IPS-15b (cell line): Measurements from ENCODE around the gene SCGB1D4.

Experiments
- H3K27me3 ChIP-seq: one replicate; pipeline ENCODE4 v1.6.1; 2013; ENCODE audit warnings: low read length; ENCODE audit not compliant: control insufficient read depth, insufficient read depth
- H3K36me3 ChIP-seq: one replicate; pipeline ENCODE4 v1.6.1; 2013; ENCODE audit warnings: low read length; ENCODE audit not compliant: control insufficient read depth, insufficient read depth
- H3K4me1 ChIP-seq: one replicate; pipeline ENCODE4 v1.6.1; 2013; ENCODE audit warnings: mild to moderate bottlenecking, low read length; ENCODE audit not compliant: control insufficient read depth, insufficient read depth
- H3K4me3 ChIP-seq: one replicate; pipeline ENCODE4 v1.5.1; 2013; ENCODE audit warnings: low read depth, low read length
- H3K9ac ChIP-seq: one replicate; pipeline ENCODE4 v1.6.1; 2013; ENCODE audit warnings: low read depth, mild to moderate bottlenecking, low read length
- H3K9me3 ChIP-seq: one replicate; pipeline ENCODE4 v1.6.1; 2013; ENCODE audit warnings: mild to moderate bottlenecking, low read length; ENCODE audit not compliant: control insufficient read depth, insufficient read depth

SCGB1D4 gene

DNA sequence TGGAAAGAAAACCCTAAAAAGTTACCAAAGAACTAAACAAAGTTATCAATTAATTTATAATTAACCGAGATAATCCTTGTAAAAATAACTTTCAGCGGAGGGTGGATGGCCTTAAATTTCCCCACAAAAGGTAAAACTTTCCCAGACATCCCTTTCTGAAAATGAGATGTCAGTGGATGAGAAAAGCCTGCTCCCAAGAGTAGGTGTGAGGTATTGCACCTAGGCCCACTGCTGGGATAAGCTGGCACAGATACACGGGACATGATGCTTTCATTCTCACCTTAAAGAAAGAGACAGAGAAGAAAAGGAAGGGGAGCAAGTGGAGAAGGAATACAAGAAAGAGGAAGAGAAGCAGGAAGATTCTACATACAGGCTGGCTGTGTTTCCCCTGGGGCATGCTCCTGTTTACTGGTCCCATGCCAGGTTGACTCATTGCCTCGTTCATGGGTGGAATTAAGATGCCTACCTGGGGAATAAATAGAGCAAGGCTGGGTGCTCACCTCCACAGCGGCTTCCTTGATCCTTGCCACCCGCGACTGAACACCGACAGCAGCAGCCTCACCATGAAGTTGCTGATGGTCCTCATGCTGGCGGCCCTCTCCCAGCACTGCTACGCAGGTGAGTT, 29.1 kb downstream of the SCGB1D4 start, which contains the start of gene SCGB2A2:
SCGB2A2 (plus strand) TSS at position 505 of the 625 bp plus-strand sequence; CDS start at position 564, 59 bp downstream.
- Histone ChIP-seq H3K27me3 (no peaks in the 10 kb centered on the region), H3K4me3 (no peak within 1 kb of the TSS), H3K36me3 (no peaks in the 10 kb centered on the region), H3K4me1 (no peaks in the 10 kb centered on the region), H3K9me3 (no peaks in the 10 kb centered on the region), H3K9ac (no peak within 1 kb of the TSS)

DNA sequence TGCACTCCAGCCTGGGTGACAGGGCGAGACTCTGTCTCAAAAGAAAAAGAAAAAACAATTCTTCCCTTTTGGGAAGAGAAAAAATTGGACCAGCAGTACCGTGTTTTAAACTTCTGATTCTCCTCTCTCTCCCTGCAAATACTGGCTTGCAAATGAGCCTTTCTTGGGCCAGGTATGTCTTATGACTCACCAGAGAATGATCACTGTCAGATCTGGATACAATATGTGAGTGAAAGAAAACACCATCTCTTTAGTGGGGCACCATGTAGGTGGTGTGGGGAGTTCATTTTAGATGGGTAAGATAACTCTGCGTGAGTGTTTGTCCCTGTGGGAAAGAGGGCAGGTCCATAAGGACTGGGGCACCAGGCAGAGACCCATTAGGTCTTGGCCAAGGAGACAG, 31.3 kb downstream of the SCGB1D4 start:
- Histone ChIP-seq H3K9me3 (no peaks in the 10 kb centered on the region), H3K4me3 (no peak overlapping the region), H3K27me3 (no peaks in the 10 kb centered on the region), H3K4me1 (no peaks in the 10 kb centered on the region), H3K9ac (no peak overlapping the region), H3K36me3 (no peaks in the 10 kb centered on the region)

DNA sequence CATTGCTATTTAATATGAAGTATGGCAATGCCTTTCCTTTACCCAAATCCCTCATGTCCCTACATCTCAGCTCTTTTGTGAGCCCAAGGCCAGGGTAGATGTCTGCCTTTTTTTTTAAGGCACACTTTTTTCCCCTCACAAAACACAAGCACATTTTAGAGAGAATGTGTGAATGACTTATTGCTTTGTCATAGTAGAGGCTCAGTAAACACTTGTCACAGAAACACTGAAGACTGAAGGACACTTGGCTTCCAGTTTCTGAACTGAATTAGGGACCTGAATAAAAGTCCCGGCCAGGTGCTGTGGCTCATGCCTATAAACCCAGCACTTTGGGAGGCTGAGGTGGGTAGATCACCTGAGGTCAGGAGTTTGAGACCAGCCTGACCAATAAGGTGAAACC, 31.8 kb downstream of the SCGB1D4 start:
- H3K4me1 ChIP-seq: no peaks in the 10 kb centered on the region
- H3K4me3 ChIP-seq: no peak overlapping the region
- no peak overlapping the region for H3K9ac ChIP-seq
- no peaks in the 10 kb centered on the region for H3K27me3 ChIP-seq
- H3K9me3 ChIP-seq: no peaks in the 10 kb centered on the region
- no peaks in the 10 kb centered on the region for H3K36me3 ChIP-seq

DNA sequence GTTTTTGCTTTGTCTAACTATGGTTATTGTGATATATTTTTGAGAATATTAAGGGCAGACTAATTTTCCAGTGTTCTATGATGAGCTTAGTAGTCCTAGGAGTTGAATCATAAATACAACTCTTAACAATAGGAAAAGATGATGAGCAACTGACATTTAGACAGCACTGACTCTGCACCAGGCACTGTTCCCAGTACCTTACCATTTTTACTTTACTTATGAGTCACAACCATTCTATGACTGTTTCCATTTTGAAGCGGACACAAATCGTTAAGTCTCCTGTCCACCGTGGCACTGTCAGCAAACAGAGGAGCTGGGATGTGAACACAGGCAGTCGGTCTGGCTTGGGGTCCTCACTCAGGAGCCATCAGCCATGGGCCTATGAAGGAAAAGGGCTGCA, 32.3 kb downstream of the SCGB1D4 start:
- H3K4me1 ChIP-seq: no peaks in the 10 kb centered on the region
- H3K9me3 ChIP-seq: no peaks in the 10 kb centered on the region
- H3K36me3 ChIP-seq: no peaks in the 10 kb centered on the region
- H3K4me3 ChIP-seq: no peak overlapping the region
- no peak overlapping the region for H3K9ac ChIP-seq
- no peaks in the 10 kb centered on the region for H3K27me3 ChIP-seq

DNA sequence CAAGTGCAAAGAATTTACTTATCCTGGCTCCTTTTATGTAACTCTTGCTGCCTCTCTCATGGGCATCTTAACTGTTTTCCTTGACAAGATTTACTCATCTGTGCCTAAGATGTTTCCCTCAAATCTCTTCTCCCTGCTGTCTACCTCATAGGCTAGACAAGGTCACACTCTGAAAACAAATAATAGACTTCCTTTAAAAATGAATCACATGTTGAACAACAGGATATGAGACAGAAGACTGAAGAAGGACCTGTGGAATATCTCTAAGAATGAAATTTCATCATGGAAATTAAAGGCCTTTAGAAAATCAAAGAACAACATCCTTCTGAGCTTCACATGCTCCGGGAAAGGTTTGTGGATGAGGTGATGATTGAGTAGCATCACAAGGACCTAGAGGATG, 34.9 kb downstream of the SCGB1D4 start:
- no peak overlapping the region for H3K4me3 ChIP-seq

DNA sequence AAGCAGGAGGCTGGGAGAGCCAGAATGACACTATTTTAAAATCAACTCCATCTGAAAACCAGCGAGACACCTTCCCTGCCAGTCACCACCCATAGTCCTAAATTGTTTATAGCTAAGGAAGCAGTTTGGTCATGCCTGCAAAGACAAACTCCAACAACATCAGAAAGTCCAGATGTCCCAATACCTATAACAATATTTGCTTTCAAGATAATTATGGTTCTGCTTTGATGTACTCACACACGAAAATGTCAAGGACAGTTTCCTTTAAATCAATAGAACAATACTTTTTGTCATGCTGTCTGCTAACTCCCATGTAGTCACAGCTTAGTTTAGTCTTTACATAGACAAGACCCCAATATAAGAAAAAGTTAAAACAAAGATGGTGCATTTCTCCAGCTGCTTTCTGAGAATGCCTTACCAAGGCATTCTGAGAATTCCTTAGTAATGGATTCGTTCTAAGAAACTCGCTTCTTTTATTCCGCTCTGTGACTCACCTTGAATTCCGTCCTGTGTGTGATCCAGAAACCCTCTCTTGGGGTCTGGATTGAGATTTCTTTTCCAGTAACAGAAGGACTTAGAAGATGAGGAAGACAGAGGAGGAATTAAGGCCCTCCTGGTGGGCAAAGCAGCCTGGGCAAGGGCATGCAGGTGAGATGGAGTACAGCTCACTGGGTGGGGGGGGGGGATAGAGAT, 38.5 kb downstream of the SCGB1D4 start:
- Histone ChIP-seq H3K9ac (no peak overlapping the region), H3K36me3 (no peaks in the 10 kb centered on the region), H3K9me3 (no peaks in the 10 kb centered on the region), H3K4me3 (no peak overlapping the region), H3K27me3 (no peaks in the 10 kb centered on the region), H3K4me1 (no peaks in the 10 kb centered on the region)

More for the DNA sequence above, 34.9 kb downstream of the SCGB1D4 start:
- Histone ChIP-seq H3K4me1 (no peaks in the 10 kb centered on the region), H3K9ac (no peak overlapping the region), H3K9me3 (no peaks in the 10 kb centered on the region), H3K36me3 (no peaks in the 10 kb centered on the region), H3K27me3 (no peaks in the 10 kb centered on the region)

DNA sequence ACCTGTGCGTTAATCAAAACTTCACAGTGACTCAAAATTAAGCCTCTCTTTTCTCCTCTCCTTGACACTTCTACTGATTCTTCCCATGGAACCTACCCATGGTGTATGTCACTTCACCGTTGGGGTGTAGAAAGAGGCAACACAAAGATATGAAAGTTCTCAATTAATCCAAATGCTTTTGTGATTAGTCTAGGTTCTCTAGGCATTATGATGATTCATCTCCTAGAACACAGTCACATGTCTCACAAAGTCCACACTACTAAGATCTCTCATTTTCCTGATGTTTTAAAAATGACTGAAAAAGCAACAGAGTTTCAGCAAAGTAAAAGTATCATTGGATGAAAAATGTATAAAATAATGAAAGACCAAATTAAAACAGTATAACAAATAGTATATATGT, 42.6 kb downstream of the SCGB1D4 start:
- no peaks in the 10 kb centered on the region for H3K9me3 ChIP-seq
- no peaks in the 10 kb centered on the region for H3K36me3 ChIP-seq
- H3K9ac ChIP-seq: no peak overlapping the region
- H3K4me1 ChIP-seq: no peaks in the 10 kb centered on the region
- H3K27me3 ChIP-seq: no peaks in the 10 kb centered on the region
- H3K4me3 ChIP-seq: no peak overlapping the region

DNA sequence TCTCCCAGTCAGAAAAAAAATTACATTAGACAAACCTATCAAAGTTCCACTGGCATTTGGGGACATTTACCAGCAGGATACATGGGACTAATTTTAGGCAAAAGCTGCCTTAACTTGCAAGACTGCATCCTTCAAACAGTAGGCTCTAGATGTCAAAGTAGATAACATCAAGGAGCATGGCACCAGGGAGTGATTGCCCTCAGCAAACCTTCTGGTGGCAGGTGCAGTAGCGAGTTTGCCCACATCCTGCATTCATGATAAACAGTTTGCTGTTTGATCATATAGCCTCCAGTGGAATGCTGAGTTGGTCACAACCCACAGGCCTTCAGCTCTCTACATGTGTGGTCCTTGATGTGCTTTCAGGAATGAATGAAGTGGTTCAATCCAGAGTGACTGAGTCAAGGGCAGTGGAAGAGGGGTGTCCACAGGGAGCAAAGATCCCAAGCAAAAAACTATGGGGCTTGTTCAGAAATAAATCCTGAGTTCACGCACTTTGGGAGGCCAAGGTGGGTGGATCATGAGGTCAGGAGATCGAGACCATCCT, 44.8 kb downstream of the SCGB1D4 start:
- H3K4me1 ChIP-seq: no peaks in the 10 kb centered on the region
- H3K9me3 ChIP-seq: no peaks in the 10 kb centered on the region
- H3K36me3 ChIP-seq: no peaks in the 10 kb centered on the region
- H3K27me3 ChIP-seq: no peaks in the 10 kb centered on the region
- no peak overlapping the region for H3K9ac ChIP-seq
- H3K4me3 ChIP-seq: no peak overlapping the region

DNA sequence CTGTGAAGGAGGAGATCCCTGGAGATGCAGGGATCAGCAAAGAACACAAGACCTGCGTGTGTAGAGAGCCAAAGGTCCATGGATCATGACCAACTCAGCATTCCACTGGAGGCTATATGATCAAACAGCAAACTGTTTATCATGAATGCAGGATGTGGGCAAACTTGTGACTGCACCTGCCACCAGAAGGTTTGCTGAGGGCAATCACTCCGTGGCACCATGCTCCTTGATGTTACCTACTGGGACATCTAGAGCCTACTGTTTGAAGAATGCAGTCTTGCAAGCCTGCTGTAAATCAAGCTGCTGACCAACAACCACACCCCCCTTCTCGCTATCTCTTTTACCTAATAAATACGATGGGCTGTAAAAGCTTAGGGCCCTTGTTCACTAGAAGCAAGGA, 47.2 kb downstream of the SCGB1D4 start:
- H3K27me3 ChIP-seq: no peaks in the 10 kb centered on the region
- no peak overlapping the region for H3K9ac ChIP-seq
- H3K4me1 ChIP-seq: no peaks in the 10 kb centered on the region
- H3K36me3 ChIP-seq: no peaks in the 10 kb centered on the region
- H3K9me3 ChIP-seq: no peaks in the 10 kb centered on the region
- no peak overlapping the region for H3K4me3 ChIP-seq
